GM23338 (cell line): ENCODE results near the gene SULF2. TPM values are rescaled to one million over a fixed set of nuclear protein-coding genes. Genes with fewer than 3 reads are reported as not detected.

Experiments
- ATAC-seq: fragments of 200-7000 bp; cut with Tn5 transposase; 3 replicates; pipeline ENCODE4 v1.9.1; 2020
- DNase-seq: peaks from one replicate; pipeline ENCODE4 v3.0.0-alpha.2; 2015; ENCODE audit warnings: low spot score
- H2AFZ ChIP-seq: fragments of 200-600 bp; sonication (generic); 2 replicates; pipeline ENCODE4 v1.8.0; 2016; ENCODE audit warnings: antibody characterized with exemption, mild to moderate bottlenecking, moderate library complexity
- H3F3A ChIP-seq: fragments of 200-600 bp; sonication (generic); replicated peaks from 2 replicates; pipeline ENCODE4 v1.8.0; 2017; ENCODE audit warnings: antibody characterized with exemption, mixed run types, low read depth
- H3K27ac ChIP-seq: fragments of 200-600 bp; sonication (generic); 2 replicates; pipeline ENCODE4 v1.6.1; 2016; ENCODE audit warnings: low read depth
- H3K27me3 ChIP-seq: fragments of 200-600 bp; sonication (generic); 2 replicates; pipeline ENCODE4 v1.8.0; 2016; ENCODE audit warnings: mild to moderate bottlenecking, mixed run types, moderate library complexity; ENCODE audit not compliant: insufficient read depth
- H3K36me3 ChIP-seq: fragments of 200-600 bp; sonication (generic); 2 replicates; pipeline ENCODE4 v1.8.0; 2016; ENCODE audit warnings: mild to moderate bottlenecking; ENCODE audit not compliant: insufficient read depth
- H3K4me1 ChIP-seq: fragments of 200-600 bp; sonication (generic); 2 replicates; pipeline ENCODE4 v1.8.0; 2016; ENCODE audit warnings: mild to moderate bottlenecking, moderate library complexity; ENCODE audit not compliant: insufficient read depth
- H3K4me2 ChIP-seq: fragments of 200-600 bp; sonication (generic); 2 replicates; pipeline ENCODE4 v1.7.1; 2017; ENCODE audit warnings: mixed run types
- H3K4me3 ChIP-seq: fragments of 200-600 bp; sonication (generic); 2 replicates; pipeline ENCODE4 v1.6.1; 2016; ENCODE audit warnings: mixed run types
- H3K79me2 ChIP-seq: fragments of 200-600 bp; sonication (generic); replicated peaks from 2 replicates; pipeline ENCODE4 v1.8.0; 2017; ENCODE audit warnings: mild to moderate bottlenecking; ENCODE audit not compliant: insufficient read depth
- H3K9me2 ChIP-seq: fragments of 200-600 bp; sonication (generic); 2 replicates; pipeline ENCODE4 v1.8.0; 2017; ENCODE audit not compliant: insufficient read depth
- H4K20me1 ChIP-seq: fragments of 200-600 bp; sonication (generic); replicated peaks from 2 replicates; pipeline ENCODE4 v1.8.0; 2017; ENCODE audit warnings: mild to moderate bottlenecking; ENCODE audit not compliant: insufficient read depth
- H3K27ac Mint-ChIP-seq: 2 replicates; pipeline ENCODE4 v1.8.0; 2020; ENCODE audit warnings: inconsistent platforms, mild to moderate bottlenecking, moderate library complexity, mixed read lengths
- H3K27me3 Mint-ChIP-seq: 3 replicates; pipeline ENCODE4 v1.8.0; 2022; ENCODE audit warnings: low read depth, mild to moderate bottlenecking, moderate library complexity, mixed read lengths, inconsistent platforms; ENCODE audit not compliant: insufficient read depth, poor library complexity
- H3K36me3 Mint-ChIP-seq: 3 replicates; pipeline ENCODE4 v1.8.0; 2021; ENCODE audit warnings: low read depth, mild to moderate bottlenecking, inconsistent platforms, moderate library complexity, mixed read lengths
- H3K4me1 Mint-ChIP-seq: 3 replicates; pipeline ENCODE4 v1.8.0; 2020; ENCODE audit warnings: mild to moderate bottlenecking, inconsistent platforms, mixed read lengths
- H3K4me3 Mint-ChIP-seq: 3 replicates; pipeline ENCODE4 v1.8.0; 2021; ENCODE audit warnings: moderate library complexity, mild to moderate bottlenecking, inconsistent platforms, mixed read lengths
- H3K9me3 Mint-ChIP-seq: 3 replicates; pipeline ENCODE4 v1.8.0; 2020; ENCODE audit warnings: moderate library complexity, mild to moderate bottlenecking, inconsistent platforms, mixed read lengths
- EZH2phosphoT487 ChIP-seq: fragments of 200-600 bp; sonication (generic); IDR thresholded peaks from one replicate; pipeline ENCODE4 v1.8.1; 2018; ENCODE audit warnings: antibody characterized with exemption; ENCODE audit not compliant: unreplicated experiment
- JUNB ChIP-seq: IDR thresholded peaks from one replicate; pipeline ENCODE4 v1.6.1; 2016; ENCODE audit warnings: antibody characterized with exemption; ENCODE audit not compliant: unreplicated experiment
- POLR2AphosphoS5 ChIP-seq: IDR thresholded peaks from 2 replicates; pipeline ENCODE4 v1.6.1; 2016; ENCODE audit warnings: antibody characterized with exemption, low read depth
- STAT1 ChIP-seq: IDR thresholded peaks from one replicate; pipeline ENCODE4 v1.6.1; 2016; ENCODE audit warnings: antibody characterized with exemption; ENCODE audit not compliant: unreplicated experiment
- ZNF331 ChIP-seq: fragments of 250-450 bp; sonication (Bioruptor Pico); IDR thresholded peaks from 2 replicates; pipeline ENCODE4 v1.5.0; 2020; ENCODE audit warnings: low read depth, mild to moderate bottlenecking, moderate library complexity
- polyA plus RNA-seq: library from polyadenylated mRNA; unstranded; fragments of >200 nt; fragmentation: Nextera tagmentation; extraction: Ambion mirVana; gene quantifications from 2 replicates; pipeline ENCODE4 v1.2.1, GENCODE V29; 2016
- total RNA-seq: library from RNA; depleted of rRNA; stranded (reverse); fragments of >200 nt; shearing (Covaris generic); gene quantifications from 2 replicates; pipeline ENCODE4 v1.2.3, GENCODE V29; 2014
- TF ChIP-seq, protein P1 (sequence below): IDR thresholded peaks from one replicate; pipeline ENCODE4 v1.6.1; 2018; ENCODE audit warnings: antibody characterized with exemption; ENCODE audit not compliant: unreplicated experiment
- TF ChIP-seq, protein P2 (sequence below): fragments of 250-450 bp; sonication (Bioruptor Pico); IDR thresholded peaks from 2 replicates; pipeline ENCODE4 v1.5.0; 2020; ENCODE audit warnings: mild to moderate bottlenecking, moderate library complexity
- TF ChIP-seq, protein P3 (sequence below): IDR thresholded peaks from 2 replicates; pipeline ENCODE4 v1.6.1; 2016; ENCODE audit warnings: antibody characterized with exemption

The SULF2 gene
- total and polyA plus RNA-seq, 2 experiments from 2014 or later, result 9.5 to 20.7 TPM

DNA sequence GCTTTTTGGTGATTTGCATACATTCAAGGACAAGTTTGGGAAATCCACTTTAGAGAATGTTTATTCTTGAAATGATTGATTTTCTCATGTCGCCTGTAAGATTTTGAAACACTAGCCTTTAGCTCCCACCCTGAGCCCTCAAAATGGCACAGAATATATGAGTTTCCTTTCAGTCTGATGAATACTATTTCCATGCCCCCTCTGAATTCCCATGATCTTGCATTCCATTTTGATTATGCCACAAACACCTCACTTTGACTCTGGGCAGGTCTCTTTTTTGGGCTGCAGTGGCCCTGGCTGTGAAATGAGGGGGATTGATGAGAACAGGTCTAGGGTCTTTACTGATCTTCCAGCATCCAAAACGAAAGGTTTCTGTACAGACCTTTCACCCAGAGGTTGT is 50.4 kb downstream of the SULF2 start (continued):
- TF ChIP-seq, protein P1, sequence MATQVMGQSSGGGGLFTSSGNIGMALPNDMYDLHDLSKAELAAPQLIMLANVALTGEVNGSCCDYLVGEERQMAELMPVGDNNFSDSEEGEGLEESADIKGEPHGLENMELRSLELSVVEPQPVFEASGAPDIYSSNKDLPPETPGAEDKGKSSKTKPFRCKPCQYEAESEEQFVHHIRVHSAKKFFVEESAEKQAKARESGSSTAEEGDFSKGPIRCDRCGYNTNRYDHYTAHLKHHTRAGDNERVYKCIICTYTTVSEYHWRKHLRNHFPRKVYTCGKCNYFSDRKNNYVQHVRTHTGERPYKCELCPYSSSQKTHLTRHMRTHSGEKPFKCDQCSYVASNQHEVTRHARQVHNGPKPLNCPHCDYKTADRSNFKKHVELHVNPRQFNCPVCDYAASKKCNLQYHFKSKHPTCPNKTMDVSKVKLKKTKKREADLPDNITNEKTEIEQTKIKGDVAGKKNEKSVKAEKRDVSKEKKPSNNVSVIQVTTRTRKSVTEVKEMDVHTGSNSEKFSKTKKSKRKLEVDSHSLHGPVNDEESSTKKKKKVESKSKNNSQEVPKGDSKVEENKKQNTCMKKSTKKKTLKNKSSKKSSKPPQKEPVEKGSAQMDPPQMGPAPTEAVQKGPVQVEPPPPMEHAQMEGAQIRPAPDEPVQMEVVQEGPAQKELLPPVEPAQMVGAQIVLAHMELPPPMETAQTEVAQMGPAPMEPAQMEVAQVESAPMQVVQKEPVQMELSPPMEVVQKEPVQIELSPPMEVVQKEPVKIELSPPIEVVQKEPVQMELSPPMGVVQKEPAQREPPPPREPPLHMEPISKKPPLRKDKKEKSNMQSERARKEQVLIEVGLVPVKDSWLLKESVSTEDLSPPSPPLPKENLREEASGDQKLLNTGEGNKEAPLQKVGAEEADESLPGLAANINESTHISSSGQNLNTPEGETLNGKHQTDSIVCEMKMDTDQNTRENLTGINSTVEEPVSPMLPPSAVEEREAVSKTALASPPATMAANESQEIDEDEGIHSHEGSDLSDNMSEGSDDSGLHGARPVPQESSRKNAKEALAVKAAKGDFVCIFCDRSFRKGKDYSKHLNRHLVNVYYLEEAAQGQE, result no peak
- TF ChIP-seq STAT1, result no peak
- TF ChIP-seq EZH2phosphoT487, result no peak

DNA sequence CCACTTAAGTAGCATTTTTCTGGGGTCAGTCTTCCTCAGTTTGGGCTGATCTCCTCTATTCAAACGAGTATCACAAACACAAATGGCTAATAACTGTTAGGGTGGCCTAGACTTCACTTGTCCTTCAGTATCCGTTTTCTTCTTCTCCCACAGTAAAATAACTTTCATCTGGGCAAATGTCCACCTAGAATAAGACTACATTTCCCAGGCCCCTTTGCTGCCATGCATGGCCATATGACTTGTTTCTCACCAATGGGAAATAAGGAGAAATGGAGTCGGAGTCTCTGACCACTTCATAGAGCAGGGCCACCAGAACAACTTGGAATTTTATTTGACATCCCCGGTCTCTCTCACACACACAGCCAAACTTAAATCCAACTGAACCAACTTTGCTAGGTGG is 51.4 kb downstream of the SULF2 start:
- Mint-ChIP-seq H3K4me3 (no peak overlapping the region), H3K4me1 (no peaks in the 10 kb centered on the region), H3K27me3 (peaks cover 5% of the 10 kb centered on the region), H3K9me3 (no peaks in the 10 kb centered on the region), H3K36me3 (no peaks in the 10 kb centered on the region), H3K27ac (no peak overlapping the region)
- H3F3A ChIP-seq, result no peaks in the 10 kb centered on the region
- H3K27ac ChIP-seq, result no peak overlapping the region
- ATAC-seq, result no peak
- H3K79me2 ChIP-seq, result no peaks in the 10 kb centered on the region
- H3K4me2 ChIP-seq, result no peak overlapping the region
- no peaks in the 10 kb centered on the region for H3K4me1 ChIP-seq
- no peaks in the 10 kb centered on the region for H3K9me2 ChIP-seq
- no peak for DNase-seq
- H4K20me1 ChIP-seq, result no peaks in the 10 kb centered on the region
- TF ChIP-seq, protein P2, sequence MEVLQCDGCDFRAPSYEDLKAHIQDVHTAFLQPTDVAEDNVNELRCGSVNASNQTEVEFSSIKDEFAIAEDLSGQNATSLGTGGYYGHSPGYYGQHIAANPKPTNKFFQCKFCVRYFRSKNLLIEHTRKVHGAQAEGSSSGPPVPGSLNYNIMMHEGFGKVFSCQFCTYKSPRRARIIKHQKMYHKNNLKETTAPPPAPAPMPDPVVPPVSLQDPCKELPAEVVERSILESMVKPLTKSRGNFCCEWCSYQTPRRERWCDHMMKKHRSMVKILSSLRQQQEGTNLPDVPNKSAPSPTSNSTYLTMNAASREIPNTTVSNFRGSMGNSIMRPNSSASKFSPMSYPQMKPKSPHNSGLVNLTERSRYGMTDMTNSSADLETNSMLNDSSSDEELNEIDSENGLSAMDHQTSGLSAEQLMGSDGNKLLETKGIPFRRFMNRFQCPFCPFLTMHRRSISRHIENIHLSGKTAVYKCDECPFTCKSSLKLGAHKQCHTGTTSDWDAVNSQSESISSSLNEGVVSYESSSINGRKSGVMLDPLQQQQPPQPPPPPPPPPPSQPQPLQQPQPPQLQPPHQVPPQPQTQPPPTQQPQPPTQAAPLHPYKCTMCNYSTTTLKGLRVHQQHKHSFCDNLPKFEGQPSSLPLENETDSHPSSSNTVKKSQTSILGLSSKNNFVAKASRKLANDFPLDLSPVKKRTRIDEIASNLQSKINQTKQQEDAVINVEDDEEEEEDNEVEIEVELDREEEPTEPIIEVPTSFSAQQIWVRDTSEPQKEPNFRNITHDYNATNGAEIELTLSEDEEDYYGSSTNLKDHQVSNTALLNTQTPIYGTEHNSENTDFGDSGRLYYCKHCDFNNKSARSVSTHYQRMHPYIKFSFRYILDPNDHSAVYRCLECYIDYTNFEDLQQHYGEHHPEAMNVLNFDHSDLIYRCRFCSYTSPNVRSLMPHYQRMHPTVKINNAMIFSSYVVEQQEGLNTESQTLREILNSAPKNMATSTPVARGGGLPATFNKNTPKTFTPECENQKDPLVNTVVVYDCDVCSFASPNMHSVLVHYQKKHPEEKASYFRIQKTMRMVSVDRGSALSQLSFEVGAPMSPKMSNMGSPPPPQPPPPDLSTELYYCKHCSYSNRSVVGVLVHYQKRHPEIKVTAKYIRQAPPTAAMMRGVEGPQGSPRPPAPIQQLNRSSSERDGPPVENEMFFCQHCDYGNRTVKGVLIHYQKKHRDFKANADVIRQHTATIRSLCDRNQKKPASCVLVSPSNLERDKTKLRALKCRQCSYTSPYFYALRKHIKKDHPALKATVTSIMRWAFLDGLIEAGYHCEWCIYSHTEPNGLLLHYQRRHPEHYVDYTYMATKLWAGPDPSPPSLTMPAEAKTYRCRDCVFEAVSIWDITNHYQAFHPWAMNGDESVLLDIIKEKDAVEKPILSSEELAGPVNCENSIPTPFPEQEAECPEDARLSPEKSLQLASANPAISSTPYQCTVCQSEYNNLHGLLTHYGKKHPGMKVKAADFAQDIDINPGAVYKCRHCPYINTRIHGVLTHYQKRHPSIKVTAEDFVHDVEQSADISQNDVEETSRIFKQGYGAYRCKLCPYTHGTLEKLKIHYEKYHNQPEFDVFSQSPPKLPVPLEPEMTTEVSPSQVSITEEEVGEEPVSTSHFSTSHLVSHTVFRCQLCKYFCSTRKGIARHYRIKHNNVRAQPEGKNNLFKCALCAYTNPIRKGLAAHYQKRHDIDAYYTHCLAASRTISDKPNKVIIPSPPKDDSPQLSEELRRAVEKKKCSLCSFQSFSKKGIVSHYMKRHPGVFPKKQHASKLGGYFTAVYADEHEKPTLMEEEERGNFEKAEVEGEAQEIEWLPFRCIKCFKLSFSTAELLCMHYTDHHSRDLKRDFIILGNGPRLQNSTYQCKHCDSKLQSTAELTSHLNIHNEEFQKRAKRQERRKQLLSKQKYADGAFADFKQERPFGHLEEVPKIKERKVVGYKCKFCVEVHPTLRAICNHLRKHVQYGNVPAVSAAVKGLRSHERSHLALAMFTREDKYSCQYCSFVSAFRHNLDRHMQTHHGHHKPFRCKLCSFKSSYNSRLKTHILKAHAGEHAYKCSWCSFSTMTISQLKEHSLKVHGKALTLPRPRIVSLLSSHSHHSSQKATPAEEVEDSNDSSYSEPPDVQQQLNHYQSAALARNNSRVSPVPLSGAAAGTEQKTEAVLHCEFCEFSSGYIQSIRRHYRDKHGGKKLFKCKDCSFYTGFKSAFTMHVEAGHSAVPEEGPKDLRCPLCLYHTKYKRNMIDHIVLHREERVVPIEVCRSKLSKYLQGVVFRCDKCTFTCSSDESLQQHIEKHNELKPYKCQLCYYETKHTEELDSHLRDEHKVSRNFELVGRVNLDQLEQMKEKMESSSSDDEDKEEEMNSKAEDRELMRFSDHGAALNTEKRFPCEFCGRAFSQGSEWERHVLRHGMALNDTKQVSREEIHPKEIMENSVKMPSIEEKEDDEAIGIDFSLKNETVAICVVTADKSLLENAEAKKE (CRISPR knock-in tag), result no peak
- TF ChIP-seq, protein P3, sequence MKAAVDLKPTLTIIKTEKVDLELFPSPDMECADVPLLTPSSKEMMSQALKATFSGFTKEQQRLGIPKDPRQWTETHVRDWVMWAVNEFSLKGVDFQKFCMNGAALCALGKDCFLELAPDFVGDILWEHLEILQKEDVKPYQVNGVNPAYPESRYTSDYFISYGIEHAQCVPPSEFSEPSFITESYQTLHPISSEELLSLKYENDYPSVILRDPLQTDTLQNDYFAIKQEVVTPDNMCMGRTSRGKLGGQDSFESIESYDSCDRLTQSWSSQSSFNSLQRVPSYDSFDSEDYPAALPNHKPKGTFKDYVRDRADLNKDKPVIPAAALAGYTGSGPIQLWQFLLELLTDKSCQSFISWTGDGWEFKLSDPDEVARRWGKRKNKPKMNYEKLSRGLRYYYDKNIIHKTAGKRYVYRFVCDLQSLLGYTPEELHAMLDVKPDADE, result no peak
- TF ChIP-seq JUNB (no peak), POLR2AphosphoS5 (no peak), ZNF331 (CRISPR knock-in tag) (no peak)
- TF ChIP-seq, protein P1, result no peak
- H3K36me3 ChIP-seq, result no peaks in the 10 kb centered on the region
- no peaks in the 10 kb centered on the region for H3K27me3 ChIP-seq
- H3K4me3 ChIP-seq, result no peak overlapping the region
- no peak overlapping the region for H2AFZ ChIP-seq
